M059J (cell line): ENCODE data around the gene SPATA6L. TPM values are rescaled to one million over a fixed set of nuclear protein-coding genes. Genes with fewer than 3 reads are reported as not detected.

Source experiments
- DNase-seq: peaks from one replicate; pipeline ENCODE4 v3.0.0-alpha.2; 2012; ENCODE audit warnings: low read depth
- total RNA-seq: library from RNA; depleted of rRNA; stranded (reverse); fragments of >200 nt; shearing (Covaris generic); gene quantifications from 2 replicates; pipeline ENCODE4 v1.2.3, GENCODE V29; 2014

SPATA6L gene
- total RNA-seq, 1 experiment from 2014 or later: 0.69 TPM

DNA sequence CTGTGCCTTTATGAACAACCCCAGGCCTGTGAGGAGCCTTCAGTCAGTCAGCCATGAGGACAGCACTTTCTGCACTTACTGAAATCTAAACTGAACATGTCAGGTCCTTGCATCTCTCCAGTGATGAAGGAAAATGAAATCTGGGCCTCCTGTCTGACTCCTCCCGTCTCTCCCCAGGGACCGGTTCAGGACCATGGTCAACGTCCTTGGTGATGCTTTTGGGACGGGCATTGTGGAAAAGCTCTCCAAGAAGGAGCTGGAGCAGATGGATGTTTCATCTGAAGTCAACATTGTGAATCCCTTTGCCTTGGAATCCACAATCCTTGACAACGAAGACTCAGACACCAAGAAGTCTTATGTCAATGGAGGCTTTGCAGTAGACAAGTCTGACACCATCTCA, 81.1 kb downstream of the SPATA6L start:
- peak; percentile 17 for DNase-seq

DNA sequence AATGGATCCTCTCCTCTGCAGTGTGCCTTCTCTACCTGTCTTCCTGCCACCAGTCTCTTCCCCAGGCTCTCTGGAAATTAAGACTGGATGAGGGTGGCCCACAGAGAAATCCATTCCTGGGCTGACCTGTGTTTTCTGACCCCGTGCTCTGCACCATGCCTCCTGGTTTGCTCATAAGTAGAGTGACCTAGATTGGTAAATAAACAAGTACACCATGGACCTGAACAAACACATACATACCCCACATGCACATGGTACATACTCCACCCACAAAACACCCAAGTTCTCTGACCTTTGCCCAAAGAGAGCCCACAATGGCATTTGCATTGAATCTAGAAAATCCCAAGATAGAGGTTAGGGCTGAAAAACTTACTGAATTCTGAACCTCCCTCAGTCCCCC, 81.6 kb downstream of the SPATA6L start:
- DNase-seq: no peak

DNA sequence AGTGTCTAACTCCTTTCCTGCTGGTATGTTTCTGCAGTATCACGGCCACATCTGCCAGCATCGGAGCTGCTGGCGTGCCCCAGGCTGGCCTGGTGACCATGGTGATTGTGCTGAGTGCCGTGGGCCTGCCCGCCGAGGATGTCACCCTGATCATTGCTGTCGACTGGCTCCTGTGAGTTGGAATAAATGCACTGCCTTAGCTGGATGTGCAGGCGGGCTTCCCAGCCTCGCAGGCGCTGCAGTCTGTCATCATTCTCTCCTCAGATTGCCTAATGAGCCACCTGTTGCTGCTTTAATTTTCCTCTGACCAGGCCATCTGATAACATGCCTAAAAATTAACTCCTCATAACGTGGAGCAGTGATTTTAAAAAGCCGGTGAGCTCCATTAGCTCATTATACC, 83.3 kb downstream of the SPATA6L start:
- DNase-seq: no peak

DNA sequence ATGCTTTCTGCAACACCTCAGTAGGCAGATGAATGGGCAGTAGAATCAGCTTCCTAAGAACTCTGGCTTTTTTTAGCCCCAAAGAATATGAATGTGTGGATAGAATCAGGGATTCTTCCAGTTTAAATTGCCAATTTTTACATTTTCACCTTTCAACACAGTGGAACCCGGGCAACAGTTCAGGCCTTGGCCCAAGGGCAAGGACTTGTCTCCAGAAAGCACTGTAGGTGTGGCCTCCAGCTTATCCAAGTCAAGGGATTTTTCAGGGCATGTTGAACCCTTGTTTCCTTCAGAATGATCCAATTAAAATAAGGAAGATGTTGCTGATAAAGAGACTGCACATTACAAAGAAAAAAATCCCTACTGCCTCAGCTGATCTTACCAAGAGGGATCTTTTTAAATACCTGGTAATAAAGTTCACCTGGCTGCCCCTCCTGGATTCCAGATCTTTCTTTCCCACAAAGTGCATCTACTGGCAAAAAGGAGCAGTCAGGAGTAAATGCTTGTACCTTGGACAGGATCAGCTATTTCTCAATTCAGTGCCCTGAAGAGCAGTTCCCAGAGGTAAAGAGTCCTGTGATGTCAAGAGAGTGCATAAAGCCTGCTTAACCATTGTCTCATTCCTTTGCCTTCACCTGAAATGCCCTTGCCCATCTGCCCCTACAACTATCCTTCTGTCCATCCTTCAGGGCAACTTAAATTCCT, 84.3 kb downstream of the SPATA6L start:
- no peak for DNase-seq

DNA sequence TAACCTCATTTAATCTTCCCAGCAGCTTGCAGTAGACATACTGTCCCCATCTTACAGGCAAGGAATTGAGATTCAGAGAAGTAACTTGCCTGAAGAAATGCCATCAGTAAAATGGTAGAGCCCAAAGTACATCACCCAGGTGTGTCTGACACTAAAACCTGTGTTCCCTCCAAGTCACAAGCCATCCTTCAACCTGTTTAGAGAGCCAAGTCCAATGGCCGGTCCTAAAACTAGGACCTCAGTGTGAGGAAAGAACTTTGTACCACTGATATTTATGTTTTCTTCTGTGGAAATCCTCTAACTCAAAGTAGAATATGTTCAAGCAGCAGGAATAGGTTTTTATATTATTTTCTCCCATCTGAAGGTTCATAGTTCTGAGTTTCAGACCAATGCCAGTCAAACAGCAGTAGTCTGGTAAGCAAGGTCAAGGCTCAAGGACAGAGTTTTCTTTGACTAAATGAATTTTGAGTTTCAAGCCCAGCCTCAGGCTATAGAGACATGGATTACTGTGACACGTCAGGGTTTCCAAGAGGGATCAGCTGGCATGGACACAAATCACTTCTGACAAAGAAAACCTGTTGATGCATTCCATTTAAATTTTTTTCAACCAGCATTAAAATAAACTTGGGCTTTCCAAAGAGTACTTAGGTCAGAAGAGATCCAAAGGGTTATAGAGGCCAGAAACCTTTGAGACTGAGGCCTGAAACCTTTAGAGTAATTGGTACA, 85.1 kb downstream of the SPATA6L start:
- DNase-seq: peak; percentile 93

DNA sequence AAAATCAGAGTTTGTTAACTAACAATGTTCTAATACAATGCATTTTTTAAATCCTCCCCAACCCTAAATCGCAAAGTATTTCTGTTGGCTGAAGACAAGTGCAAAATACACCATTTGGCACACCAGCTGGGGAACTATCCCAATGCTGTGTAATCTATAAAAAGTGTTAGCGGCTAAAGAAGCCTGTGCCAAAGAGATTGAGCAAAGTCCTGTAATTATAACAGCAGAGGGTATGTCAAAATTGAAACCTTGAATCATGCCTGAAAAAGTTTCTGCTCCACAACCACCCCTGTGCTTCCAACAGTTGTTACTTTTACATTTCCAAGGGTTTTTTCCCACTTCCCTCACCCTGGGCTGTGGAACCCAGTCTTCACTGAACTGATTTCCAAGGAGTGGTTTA, 87.3 kb downstream of the SPATA6L start:
- no peak for DNase-seq

DNA sequence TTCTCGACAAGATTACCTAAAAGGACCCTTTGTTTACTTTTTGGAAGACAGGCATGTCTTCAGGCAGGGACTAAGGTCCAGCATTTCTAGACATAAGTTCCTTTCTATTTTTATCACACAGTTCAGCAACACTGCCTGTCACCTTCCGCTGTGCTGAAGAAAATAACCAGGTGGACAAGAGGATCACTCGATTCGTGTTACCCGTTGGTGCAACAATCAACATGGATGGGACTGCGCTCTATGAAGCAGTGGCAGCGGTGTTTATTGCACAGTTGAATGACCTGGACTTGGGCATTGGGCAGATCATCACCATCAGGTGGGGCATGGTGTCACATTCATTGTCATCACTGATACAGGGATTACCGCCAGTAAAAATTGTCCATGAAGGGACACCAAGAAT, 89.8 kb downstream of the SPATA6L start:
- no peak for DNase-seq

DNA sequence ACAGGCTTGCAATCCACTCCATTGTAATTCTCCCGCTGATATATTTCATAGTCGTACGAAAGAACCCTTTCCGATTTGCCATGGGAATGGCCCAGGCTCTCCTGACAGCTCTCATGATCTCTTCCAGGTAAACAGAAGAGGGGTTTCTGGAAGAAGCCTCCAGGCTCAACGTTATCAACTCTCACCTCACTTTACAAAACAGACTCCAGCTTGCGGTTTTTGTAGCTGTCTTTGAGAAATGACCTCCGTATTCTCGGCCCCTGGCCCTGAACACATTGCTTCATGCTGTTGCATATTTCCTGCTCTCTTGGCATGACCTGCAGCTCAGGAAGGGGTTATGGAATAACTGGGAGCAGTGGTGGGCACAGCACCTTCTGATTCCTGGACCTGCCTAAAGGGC, 90.3 kb downstream of the SPATA6L start:
- no peak for DNase-seq

DNA sequence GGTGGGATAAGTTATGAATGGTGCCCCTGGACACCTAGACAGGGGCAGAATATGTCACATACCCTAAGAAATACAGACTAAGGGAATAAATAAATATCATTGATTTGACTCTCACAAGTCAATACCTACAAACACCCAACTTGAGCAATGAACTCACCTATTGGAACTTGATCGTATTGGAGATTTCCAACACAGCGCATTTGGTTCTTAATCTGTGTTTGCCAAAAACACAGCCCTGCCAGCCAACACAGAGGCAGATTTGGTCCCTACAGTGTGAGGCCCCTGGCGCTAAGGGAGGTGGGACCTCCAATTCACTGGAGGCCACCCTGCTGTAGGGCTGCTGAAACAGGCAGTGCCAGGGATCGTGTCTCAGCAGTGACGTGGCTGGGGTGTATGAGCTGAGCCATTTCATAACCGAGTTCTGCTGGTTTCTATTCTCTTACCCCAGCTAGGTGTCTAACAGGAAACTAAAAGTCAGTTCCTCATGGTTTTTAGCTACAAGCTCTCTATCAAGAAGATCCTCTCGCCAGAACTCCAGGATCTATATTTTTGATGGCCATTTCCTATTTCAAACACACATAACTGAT, 91.5 kb downstream of the SPATA6L start:
- DNase-seq: no peak

DNA sequence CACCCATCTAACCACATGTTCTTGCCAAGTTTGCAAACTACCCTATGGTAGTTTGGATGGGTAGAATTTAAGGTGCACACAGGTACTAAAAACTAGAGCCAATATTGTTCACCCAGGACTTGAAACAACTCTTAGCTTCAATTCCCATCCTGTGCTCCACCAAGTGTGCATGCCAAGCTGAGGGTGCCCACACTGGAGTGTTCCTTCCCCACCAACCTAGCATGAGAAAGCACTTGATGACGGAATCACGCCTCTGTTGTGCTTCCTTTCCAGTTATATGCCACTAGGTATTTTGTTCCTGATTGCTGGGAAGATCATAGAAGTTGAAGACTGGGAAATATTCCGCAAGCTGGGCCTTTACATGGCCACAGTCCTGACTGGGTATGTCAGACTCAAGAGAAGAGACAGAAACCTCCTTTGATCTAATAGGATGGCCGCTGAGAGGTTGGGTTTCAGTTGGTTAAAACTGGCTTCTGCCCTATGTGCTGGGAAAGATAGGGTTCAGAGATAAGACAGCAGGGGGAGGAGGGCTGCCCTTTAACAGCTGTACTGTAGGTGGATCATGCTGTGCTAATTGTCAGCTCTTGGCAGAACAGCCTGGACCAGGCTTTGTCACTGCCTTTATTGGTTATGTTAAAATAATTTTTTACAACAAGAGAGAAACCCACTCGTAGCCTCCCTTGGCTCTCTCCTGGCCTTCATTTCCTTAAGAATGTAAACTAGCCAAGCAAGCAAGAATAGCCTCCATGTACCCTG, 92.5 kb downstream of the SPATA6L start:
- DNase-seq: no peak

DNA sequence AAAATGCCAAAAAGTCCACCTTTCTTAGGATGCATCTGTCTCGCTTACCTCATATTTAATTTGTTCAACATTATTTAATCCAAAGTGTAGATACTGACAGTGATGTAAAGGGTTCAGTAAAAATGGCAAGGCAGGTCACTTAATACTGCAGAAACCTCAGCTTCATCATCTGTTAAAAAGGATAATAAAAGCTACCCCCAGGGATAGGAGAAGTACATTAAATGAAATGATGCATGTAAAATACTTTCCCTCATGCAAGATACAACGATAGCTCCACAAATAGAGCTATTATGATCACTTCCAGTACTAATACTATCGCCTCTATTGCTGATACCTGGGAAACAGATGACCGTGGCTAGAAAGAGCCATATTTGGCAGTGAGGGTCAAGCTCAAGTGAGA, 93.1 kb downstream of the SPATA6L start:
- no peak for DNase-seq

DNA sequence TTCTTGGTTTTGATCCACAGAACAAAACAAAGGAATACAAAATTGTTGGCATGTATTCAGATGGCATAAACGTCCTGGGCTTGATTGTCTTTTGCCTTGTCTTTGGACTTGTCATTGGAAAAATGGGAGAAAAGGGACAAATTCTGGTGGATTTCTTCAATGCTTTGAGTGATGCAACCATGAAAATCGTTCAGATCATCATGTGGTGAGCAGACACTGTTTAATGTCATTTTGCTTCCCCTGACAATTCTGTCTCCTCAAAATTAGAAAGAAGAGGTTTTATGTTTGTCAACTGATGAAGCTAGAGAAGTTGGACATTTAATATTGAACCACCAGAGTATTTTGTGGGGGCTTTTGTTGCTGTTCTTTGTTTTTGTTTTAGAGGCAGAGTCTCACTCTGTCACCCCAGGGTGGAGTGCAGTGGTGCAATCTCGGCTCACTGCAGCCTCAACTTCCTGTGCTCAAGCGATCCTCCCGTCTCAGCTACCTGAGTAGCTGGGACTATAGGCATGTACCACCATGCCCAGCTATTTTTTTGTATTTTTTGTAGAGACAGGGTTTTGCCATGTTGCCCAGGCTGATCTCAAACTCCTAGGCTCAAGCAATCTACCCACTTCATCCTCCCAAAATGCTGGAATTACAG, 94.0 kb downstream of the SPATA6L start:
- no peak for DNase-seq

DNA sequence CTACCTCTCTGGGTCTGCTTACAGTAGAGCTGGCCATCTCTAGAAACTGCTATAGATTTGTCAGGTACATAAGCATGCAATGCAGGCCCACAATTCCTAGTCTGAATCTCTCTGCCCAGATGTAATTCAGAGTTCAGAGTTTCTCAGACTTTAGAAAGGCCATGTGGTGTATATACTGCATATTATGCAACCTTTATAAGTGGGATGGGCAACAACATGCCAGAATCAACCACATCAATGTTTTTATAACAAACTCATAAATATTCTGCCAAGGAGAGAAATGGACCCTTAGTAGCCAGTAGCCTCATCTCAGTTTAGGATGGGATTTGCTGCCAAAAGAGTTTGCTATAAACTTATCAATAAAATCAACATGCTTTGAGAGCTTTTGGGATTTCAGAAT, 97.2 kb downstream of the SPATA6L start:
- no peak for DNase-seq

DNA sequence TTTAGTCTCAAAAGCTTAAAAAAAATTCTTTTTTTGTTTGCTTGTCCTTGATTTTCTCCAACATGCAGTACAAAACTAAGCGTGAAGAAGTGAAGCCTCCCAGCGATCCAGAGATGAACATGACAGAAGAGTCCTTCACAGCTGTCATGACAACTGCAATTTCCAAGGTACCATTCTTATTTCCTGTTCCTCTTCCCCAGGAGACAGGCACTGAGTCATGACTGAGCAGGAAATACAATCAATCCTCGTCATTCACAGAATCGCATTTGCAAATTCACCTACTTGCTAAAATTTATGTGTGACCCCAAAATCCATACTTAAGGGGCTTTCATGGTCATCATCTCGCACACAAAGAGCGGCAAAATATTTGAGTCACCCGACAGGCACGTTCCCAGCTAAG, 98.7 kb downstream of the SPATA6L start:
- DNase-seq: no peak

DNA sequence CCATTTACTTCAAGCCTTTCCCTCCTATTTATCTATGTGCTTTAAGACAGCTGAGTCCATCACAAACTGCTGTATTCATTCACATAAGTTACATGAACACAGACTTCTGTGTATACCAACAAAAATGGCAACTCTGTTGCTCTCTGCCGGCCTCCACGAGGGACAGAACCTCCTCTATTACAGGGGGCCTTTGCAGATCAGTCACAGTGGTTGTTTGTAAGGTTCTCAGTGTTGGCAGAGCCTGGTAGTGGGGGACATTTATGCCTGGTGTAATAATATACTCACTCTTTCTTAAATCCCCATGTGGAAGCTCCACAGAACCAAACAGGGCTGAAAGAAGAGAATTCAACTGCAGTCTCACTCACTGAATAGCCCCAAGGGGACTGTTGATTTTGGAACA, 99.5 kb downstream of the SPATA6L start:
- no peak for DNase-seq

DNA sequence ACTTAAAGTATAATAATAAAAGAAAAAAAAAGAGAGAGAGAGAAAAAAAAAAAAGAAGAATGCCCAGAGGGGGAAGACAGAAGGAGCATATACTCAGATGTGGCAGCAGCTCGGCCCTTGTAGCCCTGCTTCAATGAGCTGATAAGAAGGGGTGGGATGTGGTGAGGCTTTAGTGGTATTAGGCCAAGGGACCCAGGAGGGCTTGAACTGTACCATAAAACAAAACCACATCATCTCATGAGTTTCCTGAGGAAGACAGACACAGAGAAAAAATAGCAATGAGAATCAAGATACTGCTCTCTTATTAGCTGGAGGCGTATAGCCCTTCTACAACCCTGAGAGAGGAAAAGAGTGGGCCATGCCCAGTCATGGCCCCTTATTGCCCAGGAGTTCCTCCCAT, 103.2 kb downstream of the SPATA6L start:
- no peak for DNase-seq

DNA sequence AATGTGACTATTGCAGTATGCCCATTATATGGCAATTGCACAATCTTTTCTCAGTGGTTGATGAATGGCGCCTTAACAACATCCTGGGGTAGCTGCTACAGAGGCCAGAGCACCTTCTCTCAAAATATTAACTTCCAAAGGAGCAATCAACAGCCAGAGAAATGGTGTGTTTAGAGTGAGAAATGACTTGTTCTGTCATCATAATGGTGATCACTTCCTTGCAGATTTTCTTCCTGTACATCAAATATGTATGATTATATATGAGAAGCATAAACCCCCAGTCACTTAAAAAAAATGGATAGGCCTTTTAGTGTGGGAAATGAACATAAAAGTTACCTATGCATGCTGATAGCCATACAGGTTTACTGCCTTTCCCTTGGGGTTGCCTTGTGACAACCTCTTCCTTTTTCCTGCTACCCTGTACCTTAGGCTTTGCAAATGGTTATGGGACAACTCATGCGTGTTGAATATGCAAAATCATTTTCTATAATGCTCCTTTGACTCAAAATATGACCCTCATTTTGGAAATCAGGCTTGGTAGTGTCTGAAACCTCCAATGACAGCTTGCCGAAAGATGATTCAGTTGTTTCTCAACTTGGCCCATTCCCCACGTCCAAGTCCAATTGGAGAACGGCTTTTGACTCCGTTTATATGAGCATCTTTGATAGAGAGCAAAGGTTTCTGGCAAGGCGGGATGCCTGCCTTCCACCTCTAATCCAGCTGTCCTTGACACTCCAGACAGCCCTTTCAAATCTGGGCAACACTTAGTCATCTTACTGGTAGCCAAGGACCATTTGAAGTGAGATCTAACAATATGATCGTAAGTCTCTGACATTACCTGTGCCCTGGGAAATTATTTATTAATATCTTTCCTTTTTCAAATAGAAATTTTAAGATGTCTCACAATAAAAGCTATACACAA, 106.8 kb downstream of the SPATA6L start:
- no peak for DNase-seq

DNA sequence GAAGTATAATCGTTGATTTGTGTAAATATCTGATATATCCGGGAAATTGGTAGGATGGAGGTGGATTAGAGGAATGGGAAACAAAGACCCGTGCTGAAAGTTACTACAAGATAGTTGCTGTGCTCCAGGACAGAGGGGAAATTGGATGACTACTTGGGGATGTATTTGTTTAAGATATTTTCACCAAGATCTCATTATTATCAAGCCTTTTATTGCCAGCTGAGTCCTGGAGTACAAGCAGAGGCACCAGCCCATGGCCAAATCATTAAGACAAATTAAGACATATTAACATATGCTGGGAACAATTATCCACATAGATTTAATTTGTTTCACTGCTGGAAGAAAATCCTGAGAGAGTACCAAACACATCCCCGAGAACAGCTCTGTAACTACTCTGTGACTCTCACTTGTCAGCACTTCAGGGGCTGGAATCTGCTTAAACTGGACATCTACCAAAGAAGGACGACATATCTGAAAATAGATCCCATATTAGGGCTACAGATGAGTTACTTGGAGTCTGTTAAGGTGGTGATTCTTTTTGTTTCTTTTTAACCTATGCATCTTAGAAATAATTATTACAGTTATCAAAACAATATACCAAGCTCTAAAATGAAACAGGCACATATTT, 107.8 kb downstream of the SPATA6L start:
- no peak for DNase-seq

DNA sequence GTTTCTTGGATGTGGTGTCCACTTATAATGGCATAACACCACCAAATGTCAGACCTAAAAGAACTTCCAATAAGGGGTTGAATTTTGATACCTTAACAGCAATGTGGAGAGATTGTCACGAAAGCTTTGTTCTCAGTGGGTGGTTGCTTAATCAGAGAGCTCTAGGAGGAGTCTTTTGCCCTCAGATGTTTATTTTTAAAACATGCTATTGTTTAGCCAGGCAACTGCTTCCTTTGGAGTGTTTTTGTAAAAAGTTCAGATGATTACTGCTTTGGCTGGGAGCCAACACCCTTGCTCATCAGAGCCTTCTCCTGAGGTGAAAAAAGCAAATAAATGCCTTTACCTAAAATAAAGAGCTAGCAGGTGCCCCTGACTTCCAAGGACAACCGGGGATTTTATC, 111.0 kb downstream of the SPATA6L start:
- DNase-seq: peak; percentile 94

DNA sequence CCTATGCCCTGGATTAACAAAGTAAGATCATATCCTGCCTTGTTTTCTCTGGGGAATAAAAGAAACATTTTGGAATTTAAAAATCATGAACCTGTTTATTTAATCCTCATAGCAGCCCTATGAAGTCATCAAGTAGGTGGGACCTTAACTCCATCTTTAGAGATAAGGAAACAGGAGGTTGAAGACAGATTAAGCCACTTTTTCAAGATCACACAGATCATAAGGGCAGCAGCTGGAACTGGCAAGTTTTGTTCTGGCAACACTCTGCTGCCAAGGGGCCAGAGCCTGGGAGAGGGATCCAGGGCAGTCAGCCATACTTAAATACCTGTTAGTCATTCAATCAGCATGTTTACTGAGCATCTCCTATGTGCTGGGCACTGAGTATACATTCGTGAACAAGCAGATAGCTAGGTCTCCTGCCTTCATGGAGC, 112.3 kb downstream of the SPATA6L start:
- peak; percentile 90 for DNase-seq
